T-helper 2 cell treated with Interferon-gamma antibody and Interleukin-4, amounts not matched to agents 100 ng/mL and 5 ng/mL, for 36 hours (primary cell): ENCODE data around the gene TUBB6. TPM values are rescaled to one million over a fixed set of nuclear protein-coding genes. Genes with fewer than 3 reads are reported as not detected.

ENCODE experiments used
- total RNA-seq: library from RNA; stranded (reverse); gene quantifications from 2 replicates; pipeline ENCODE4 v1.2.3, GENCODE V29; 2022

Gene TUBB6
- total RNA-seq, 1 donor from 2014 or later = 13.0 TPM

Other genes with a start within 250 kb of the TUBB6 start
- not detected in 2 replicates for gene ANKRD62, start 214.4 kb upstream of the TUBB6 start, total RNA-seq
- not detected in 2 replicates for gene CIDEA, start 53.9 kb upstream of the TUBB6 start, total RNA-seq
- 46.1 and 47.5 TPM in 2 replicates for gene AFG3L2, start 69.0 kb downstream of the TUBB6 start, total RNA-seq
- gene PRELID3A, start 99.7 kb downstream of the TUBB6 start, total RNA-seq = 3.8 and 4.3 TPM in 2 replicates